Kidney (tissue), 2 donors: Measurements from ENCODE around the gene ANKRD65. TPM values are rescaled to one million over a fixed set of nuclear protein-coding genes. Genes with fewer than 3 reads are reported as not detected.

ENCODE experiments used
- polyA plus RNA-seq: library from polyadenylated mRNA; stranded (reverse); fragments of 350-450 nt; fragmentation: Illumina TruSeq; extraction: RNeasy Lipid Tissue Mini Kit (QIAGEN cat#74804); gene quantifications from one replicate; pipeline ENCODE4 v1.2.3, GENCODE V29; 2014; ENCODE audit warnings: low read depth, low replicate concordance; ENCODE audit not compliant: insufficient read depth
- total RNA-seq: library from RNA; stranded (reverse); fragmentation: NEBNext Ultra II Directional; extraction: Animal tissue kit (Norgen Biotek cat#: 25700); gene quantifications from one replicate; pipeline ENCODE4 v1.2.1, GENCODE V29; 2021
- donor health status: DM: yes; HTN: yes; CAD: no.

ANKRD65 gene
- total and polyA plus RNA-seq, 2 donors from 2014 or later, result 5.2 to 7.1 TPM

Other genes with a start within 250 kb of the ANKRD65 start
- gene TTLL10, start 247.4 kb downstream of the ANKRD65 start, total RNA-seq, result 1.5 TPM
- gene TTLL10, start 247.4 kb downstream of the ANKRD65 start, polyA plus RNA-seq, result not detected
- gene TNFRSF18, start 214.7 kb downstream of the ANKRD65 start, total RNA-seq, result 8.1 TPM
- not detected for gene TNFRSF18, start 214.7 kb downstream of the ANKRD65 start, polyA plus RNA-seq
- 5.1 TPM for gene TNFRSF4, start 207.1 kb downstream of the ANKRD65 start, total RNA-seq
- gene TNFRSF4, start 207.1 kb downstream of the ANKRD65 start, polyA plus RNA-seq, result 3.3 TPM
- 160 TPM for gene SDF4, start 189.3 kb downstream of the ANKRD65 start, total RNA-seq
- gene SDF4, start 189.3 kb downstream of the ANKRD65 start, polyA plus RNA-seq, result 143 TPM
- 20.3 TPM for gene B3GALT6, start 189.0 kb downstream of the ANKRD65 start, total RNA-seq
- 13.7 TPM for gene B3GALT6, start 189.0 kb downstream of the ANKRD65 start, polyA plus RNA-seq
- gene C1QTNF12, start 174.6 kb downstream of the ANKRD65 start, total RNA-seq, result 3.1 TPM
- gene C1QTNF12, start 174.6 kb downstream of the ANKRD65 start, polyA plus RNA-seq, result 9.9 TPM
- 56.6 TPM for gene UBE2J2, start 147.4 kb downstream of the ANKRD65 start, total RNA-seq
- 57.4 TPM for gene UBE2J2, start 147.4 kb downstream of the ANKRD65 start, polyA plus RNA-seq
- gene SCNN1D, start 140.8 kb downstream of the ANKRD65 start, total RNA-seq, result 4.6 TPM
- 4.6 TPM for gene SCNN1D, start 140.8 kb downstream of the ANKRD65 start, polyA plus RNA-seq
- gene ACAP3, start 113.3 kb downstream of the ANKRD65 start, total RNA-seq, result 39.5 TPM
- gene ACAP3, start 113.3 kb downstream of the ANKRD65 start, polyA plus RNA-seq, result 15.9 TPM
- gene PUSL1, start 112.7 kb downstream of the ANKRD65 start, total RNA-seq, result 12.6 TPM
- 13.9 TPM for gene PUSL1, start 112.7 kb downstream of the ANKRD65 start, polyA plus RNA-seq
- 100 TPM for gene INTS11, start 96.6 kb downstream of the ANKRD65 start, total RNA-seq
- 73.6 TPM for gene INTS11, start 96.6 kb downstream of the ANKRD65 start, polyA plus RNA-seq
- 21.9 TPM for gene CPTP, start 96.5 kb downstream of the ANKRD65 start, total RNA-seq
- 51.5 TPM for gene CPTP, start 96.5 kb downstream of the ANKRD65 start, polyA plus RNA-seq
- 1.3 TPM for gene TAS1R3, start 90.0 kb downstream of the ANKRD65 start, total RNA-seq
- gene TAS1R3, start 90.0 kb downstream of the ANKRD65 start, polyA plus RNA-seq, result 0.15 TPM
- 55.0 TPM for gene DVL1, start 71.9 kb downstream of the ANKRD65 start, total RNA-seq
- 32.5 TPM for gene DVL1, start 71.9 kb downstream of the ANKRD65 start, polyA plus RNA-seq
- 26.0 TPM for gene MXRA8, start 62.7 kb downstream of the ANKRD65 start, total RNA-seq
- 64.7 TPM for gene MXRA8, start 62.7 kb downstream of the ANKRD65 start, polyA plus RNA-seq
- gene AURKAIP1, start 46.1 kb downstream of the ANKRD65 start, total RNA-seq, result 111 TPM
- gene AURKAIP1, start 46.1 kb downstream of the ANKRD65 start, polyA plus RNA-seq, result 359 TPM
- gene CCNL2, start 21.9 kb downstream of the ANKRD65 start, total RNA-seq, result 199 TPM
- gene CCNL2, start 21.9 kb downstream of the ANKRD65 start, polyA plus RNA-seq, result 72.0 TPM
- 103 TPM for gene MRPL20, start 14.0 kb downstream of the ANKRD65 start, total RNA-seq
- gene MRPL20, start 14.0 kb downstream of the ANKRD65 start, polyA plus RNA-seq, result 221 TPM
- gene VWA1, start 14.4 kb upstream of the ANKRD65 start, total RNA-seq, result 116 TPM
- 103 TPM for gene VWA1, start 14.4 kb upstream of the ANKRD65 start, polyA plus RNA-seq
- gene ATAD3C, start 28.4 kb upstream of the ANKRD65 start, total RNA-seq, result 10.0 TPM
- 14.3 TPM for gene ATAD3C, start 28.4 kb upstream of the ANKRD65 start, polyA plus RNA-seq
- gene ATAD3B, start 50.5 kb upstream of the ANKRD65 start, total RNA-seq, result 28.8 TPM
- gene ATAD3B, start 50.5 kb upstream of the ANKRD65 start, polyA plus RNA-seq, result 13.3 TPM
- 19.1 TPM for gene ATAD3A, start 90.9 kb upstream of the ANKRD65 start, total RNA-seq
- gene ATAD3A, start 90.9 kb upstream of the ANKRD65 start, polyA plus RNA-seq, result 17.5 TPM
- gene TMEM240, start 119.3 kb upstream of the ANKRD65 start, total RNA-seq, result 1.9 TPM
- 1.7 TPM for gene TMEM240, start 119.3 kb upstream of the ANKRD65 start, polyA plus RNA-seq
- 102 TPM for gene SSU72, start 153.6 kb upstream of the ANKRD65 start, total RNA-seq
- 143 TPM for gene SSU72, start 153.6 kb upstream of the ANKRD65 start, polyA plus RNA-seq
- gene FNDC10, start 178.9 kb upstream of the ANKRD65 start, total RNA-seq, result 2.6 TPM
- gene FNDC10, start 178.9 kb upstream of the ANKRD65 start, polyA plus RNA-seq, result 18.2 TPM
- gene MIB2, start 194.2 kb upstream of the ANKRD65 start, total RNA-seq, result 61.6 TPM
- 35.6 TPM for gene MIB2, start 194.2 kb upstream of the ANKRD65 start, polyA plus RNA-seq
- gene MMP23B, start 210.9 kb upstream of the ANKRD65 start, total RNA-seq, result 7.1 TPM
- gene MMP23B, start 210.9 kb upstream of the ANKRD65 start, polyA plus RNA-seq, result 4.0 TPM
- gene CDK11B, start 237.7 kb upstream of the ANKRD65 start, total RNA-seq, result 24.0 TPM
- gene CDK11B, start 237.7 kb upstream of the ANKRD65 start, polyA plus RNA-seq, result 13.9 TPM